ENCODE results near the gene SKA2.
"Not testable (repeated sequence)": the region's sequence is repeated elsewhere in the genome, so short reads cannot be mapped to it uniquely, and the experiment has no call there.

SKA2 gene

GRCh38 chr17:59154721-59155438 lies at the start of gene SKA2:
SKA2 (minus strand) TSS chr17:59155186; CDS start chr17:59155163, 23 bp downstream.
- DNase-seq: peak; percentile 94 to 96

GRCh38 chr17:59202320-59202719 lies 47.3 kb upstream of the SKA2 start:
- DNase-seq: no peak

- DNase-seq: no peak
These were observed 44.4 kb upstream of the SKA2 start for GRCh38 chr17:59199398-59199797.

- no peak for DNase-seq
These were observed 38.4 kb upstream of the SKA2 start for GRCh38 chr17:59193336-59193862.

GRCh38 chr17:59190806-59191205 lies 35.8 kb upstream of the SKA2 start:
- DNase-seq: no peak

GRCh38 chr17:59186850-59187249 lies 31.9 kb upstream of the SKA2 start:
- DNase-seq: no peak

GRCh38 chr17:59185997-59186396 lies 31.0 kb upstream of the SKA2 start:
- DNase-seq: no peak

- no peak for DNase-seq
These were observed 26.5 kb upstream of the SKA2 start for GRCh38 chr17:59181481-59181880.

- DNase-seq: no peak
These were observed 25.6 kb upstream of the SKA2 start for GRCh38 chr17:59180626-59181025.

- not testable (repeated sequence) for DNase-seq
These were observed 24.6 kb upstream of the SKA2 start for GRCh38 chr17:59179601-59180000.

- no peak for DNase-seq
These were observed 23.4 kb upstream of the SKA2 start for GRCh38 chr17:59178266-59178985.

GRCh38 chr17:59175076-59175475 lies 20.1 kb upstream of the SKA2 start:
- DNase-seq: no peak

GRCh38 chr17:59174671-59175070 lies 19.7 kb upstream of the SKA2 start:
- no peak for DNase-seq

- no peak for DNase-seq
These were observed 17.5 kb upstream of the SKA2 start for GRCh38 chr17:59172436-59173004.

GRCh38 chr17:59167571-59168001 lies 12.6 kb upstream of the SKA2 start:
- DNase-seq: no peak

- peak; percentile 17 to 37 for DNase-seq
These were observed 11.0 kb upstream of the SKA2 start for GRCh38 chr17:59165933-59166342.

- no peak for DNase-seq
These were observed 6.5 kb upstream of the SKA2 start for GRCh38 chr17:59161477-59161876.

GRCh38 chr17:59160157-59161025 lies 5.4 kb upstream of the SKA2 start:
- no peak for DNase-seq

- DNase-seq: peak; percentile 85 to 90
These were observed 622 bp upstream of the SKA2 start, which contains the start of gene PRR11 for GRCh38 chr17:59155439-59156177. PRR11 (plus strand) TSS chr17:59155746; CDS start chr17:59169753, 14,007 bp downstream.

GRCh38 chr17:59154292-59154720 lies 680 bp downstream of the SKA2 start:
- peak; percentile 54 to 55 for DNase-seq

GRCh38 chr17:59152925-59153324 lies 2.1 kb downstream of the SKA2 start:
- DNase-seq: no peak

GRCh38 chr17:59151591-59151990 lies 3.4 kb downstream of the SKA2 start:
- no peak for DNase-seq
